Upper lobe of left lung (tissue), 4 donors: ENCODE data around the gene MMP23B.

Experiments used
- CTCF ChIP-seq, 6 experiments: fragments of 450-650 bp in 4 of 6; fragments of 200-600 bp in 2 of 6; sonication (generic) in 2 of 6; IDR thresholded peaks; one replicate each; pipeline ENCODE4 v1.5.1; 2016 to 2019; ENCODE audit warnings: antibody characterized with exemption in 6 of 6
- POLR2A ChIP-seq, 4 donors: fragments of 450-650 bp; IDR thresholded peaks; one replicate each; pipeline ENCODE4 v1.5.1; 2016 to 2017; ENCODE audit warnings: antibody characterized with exemption in 4 of 4, mild to moderate bottlenecking in 2 of 4
- POLR2AphosphoS5 ChIP-seq, 2 donors: sonication (generic); formaldehyde crosslinking; IDR thresholded peaks; one replicate each; pipeline ENCODE4 v1.5.1; 2017; ENCODE audit warnings: antibody characterized with exemption in 2 of 2

DNA sequence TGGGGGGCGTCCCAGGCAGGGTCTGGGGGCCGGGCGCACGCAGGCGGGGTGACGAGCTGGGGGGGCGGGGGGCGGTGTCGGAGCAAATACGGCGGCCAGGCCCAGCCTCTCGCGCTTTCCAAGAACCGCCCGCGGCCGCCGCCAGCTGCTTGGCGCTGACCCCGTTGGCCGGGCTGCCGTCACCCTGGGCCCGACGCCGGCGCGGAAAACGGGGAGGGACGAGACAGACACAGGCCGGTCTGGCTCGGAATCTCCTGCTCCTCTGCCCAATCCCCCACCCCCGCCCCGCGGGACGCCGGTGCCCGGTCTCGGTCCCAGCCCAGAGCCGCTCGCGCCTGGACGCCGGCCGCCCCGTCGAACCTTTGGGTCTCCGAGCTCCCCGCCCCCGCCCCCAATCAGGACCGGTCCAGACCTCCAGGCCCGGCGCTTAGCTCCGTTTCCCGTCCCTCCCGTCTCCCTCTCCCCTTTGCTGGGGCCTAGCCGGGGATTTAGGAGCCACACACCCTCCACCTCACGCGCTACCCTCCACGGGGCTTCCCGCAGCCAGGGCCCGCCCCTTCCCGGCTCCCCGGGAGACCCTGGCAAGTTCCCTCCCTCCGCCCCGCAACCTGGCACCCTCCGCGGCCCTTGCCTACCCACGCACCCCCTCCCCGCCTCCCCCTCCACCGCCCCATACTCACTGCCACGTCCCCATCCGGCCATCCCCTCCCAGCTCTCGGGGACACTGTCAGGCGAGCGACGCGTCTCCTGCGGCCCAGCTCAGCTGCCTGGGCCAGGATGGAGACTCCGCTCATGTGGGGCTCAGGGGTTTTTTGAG lies 800 bp upstream of the MMP23B start:
- TF ChIP-seq CTCF (IDR thresholded peaks at IDR 0.05), result no peak
- TF ChIP-seq POLR2A (IDR thresholded peaks at IDR 0.05), result no peak
- TF ChIP-seq POLR2AphosphoS5 (IDR thresholded peaks at IDR 0.05), result peak in 1 of 2 donors; percentile 34
